ENCODE data around the gene SERPINA1.
"Not testable (repeated sequence)": the region's sequence is repeated elsewhere in the genome, so short reads cannot be mapped to it uniquely, and the experiment has no call there.

SERPINA1 gene

DNA sequence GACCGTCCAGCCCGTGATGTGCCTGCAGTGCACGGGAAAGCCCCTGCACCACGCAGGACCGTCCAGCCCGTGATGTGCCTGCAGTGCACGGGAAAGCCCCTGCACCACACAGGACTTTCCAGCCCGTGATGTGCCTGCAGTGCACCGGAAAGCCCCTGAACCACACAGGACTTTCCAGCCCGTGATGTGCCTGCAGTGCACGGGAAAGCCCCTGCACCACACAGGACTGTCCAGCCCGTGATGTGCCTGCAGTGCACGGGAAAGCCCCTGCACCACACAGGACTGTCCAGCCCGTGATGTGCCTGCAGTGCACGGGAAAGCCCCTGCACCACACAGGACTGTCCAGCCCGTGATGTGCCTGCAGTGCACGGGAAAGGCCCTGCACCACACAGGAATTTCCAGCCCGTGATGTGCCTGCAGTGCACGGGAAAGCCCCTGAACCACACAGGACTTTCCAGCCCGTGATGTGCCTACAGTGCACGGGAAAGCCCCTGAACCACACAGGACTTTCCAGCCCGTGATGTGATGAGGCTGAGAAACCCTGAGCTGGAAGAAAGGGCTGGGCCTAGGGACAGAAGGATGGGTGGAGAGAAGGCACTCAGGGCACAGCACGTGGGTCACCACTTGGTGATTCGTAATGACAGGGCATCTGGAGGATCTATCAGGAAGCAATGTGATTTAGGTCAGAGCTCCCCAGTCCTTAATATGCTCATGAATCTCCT lies 42.2 kb downstream of the SERPINA1 start:
- DNase-seq (ENCODE audit: low read depth, low spot score): not testable (repeated sequence)

DNA sequence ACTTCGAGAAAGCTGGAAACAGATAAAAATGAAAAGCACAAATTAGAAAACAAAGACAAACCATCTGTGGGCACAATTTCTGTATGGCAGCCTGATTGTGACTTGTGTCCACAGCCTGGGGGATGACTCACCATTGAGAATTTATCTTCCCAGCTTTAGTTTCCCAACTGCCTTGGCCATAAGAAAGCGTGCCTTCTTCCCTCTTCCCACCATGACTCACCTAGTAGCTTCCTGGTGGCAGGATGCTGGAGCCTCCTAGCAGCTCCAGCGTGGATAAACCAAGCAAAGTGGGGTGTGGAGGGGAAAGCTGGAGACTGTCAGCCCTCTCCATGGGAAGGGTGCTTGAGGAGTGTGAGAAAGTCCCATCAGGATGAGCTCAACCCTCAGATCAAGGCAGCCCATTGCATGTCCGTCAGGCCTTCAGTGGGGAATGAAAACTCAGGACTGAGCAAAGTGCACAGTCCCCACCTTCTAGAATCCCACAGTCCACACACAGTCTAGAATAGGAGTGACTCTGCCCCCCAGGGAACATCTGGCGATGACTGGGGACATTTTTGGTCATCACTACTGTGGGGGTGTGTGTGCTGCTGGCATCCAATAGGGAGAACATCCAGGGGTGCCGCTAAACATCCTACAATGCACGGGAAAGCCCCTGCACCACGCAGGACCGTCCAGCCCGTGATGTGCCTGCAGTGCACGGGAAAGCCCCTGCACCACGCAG lies 42.9 kb downstream of the SERPINA1 start:
- no peak for DNase-seq (ENCODE audit: low read depth, low spot score)

DNA sequence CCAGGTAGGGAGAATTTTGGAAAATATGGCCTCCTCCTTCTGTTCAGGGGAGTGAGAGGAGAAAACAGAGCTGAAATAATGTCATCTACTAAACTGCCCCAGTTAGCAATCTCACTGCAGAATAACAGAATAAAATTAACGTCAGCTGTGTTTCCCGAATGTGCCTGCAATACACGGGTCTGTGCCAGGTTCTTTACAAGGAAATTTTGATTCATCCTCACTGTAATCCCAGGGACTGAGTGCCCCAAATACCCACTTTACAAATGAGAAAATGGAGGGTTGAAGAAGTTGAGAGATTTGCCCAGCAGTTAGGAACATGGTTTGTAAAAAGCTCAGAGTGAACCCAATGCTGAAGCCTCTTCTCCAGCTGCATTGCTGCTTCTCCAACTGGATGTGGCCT lies 44.0 kb downstream of the SERPINA1 start:
- no peak for DNase-seq (ENCODE audit: low read depth, low spot score)

DNA sequence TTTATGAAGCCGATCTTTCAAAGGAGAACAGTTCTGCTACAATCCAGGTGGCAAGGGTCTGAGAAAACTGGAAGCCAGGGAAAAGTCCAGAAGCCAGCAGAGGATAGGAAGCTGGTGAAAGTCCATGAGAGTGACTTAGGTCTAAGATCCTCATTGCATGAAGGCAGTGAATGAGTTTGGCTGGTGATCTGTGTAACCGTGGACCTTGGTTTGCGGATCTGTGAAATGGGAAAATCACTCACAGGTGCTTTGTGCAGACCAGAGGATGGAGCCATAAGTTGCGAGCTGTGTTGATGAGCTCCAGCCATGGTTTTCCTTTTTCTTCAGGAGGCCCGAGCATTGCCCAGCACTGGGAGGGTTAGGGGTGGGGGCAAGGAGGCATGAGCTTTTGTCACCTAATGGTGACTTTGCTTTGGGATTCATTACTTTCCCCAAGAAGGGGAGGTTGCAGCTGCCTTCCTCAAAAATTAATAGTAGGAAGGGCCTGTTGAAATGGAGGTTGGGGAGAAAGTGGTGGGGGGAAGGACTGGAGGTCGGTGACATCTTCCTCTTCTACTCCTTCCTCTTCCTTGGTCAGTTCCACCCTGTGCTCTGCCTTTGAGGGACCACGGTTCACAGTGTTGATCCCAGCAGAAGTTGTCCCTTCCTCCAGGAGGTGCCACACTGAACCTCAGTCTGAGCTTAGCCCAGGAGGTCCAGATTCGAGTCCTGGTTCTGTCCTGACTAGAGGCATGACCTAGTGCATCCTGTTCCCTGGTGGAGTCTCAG lies 45.0 kb downstream of the SERPINA1 start:
- DNase-seq (ENCODE audit: low read depth, low spot score): no peak

DNA sequence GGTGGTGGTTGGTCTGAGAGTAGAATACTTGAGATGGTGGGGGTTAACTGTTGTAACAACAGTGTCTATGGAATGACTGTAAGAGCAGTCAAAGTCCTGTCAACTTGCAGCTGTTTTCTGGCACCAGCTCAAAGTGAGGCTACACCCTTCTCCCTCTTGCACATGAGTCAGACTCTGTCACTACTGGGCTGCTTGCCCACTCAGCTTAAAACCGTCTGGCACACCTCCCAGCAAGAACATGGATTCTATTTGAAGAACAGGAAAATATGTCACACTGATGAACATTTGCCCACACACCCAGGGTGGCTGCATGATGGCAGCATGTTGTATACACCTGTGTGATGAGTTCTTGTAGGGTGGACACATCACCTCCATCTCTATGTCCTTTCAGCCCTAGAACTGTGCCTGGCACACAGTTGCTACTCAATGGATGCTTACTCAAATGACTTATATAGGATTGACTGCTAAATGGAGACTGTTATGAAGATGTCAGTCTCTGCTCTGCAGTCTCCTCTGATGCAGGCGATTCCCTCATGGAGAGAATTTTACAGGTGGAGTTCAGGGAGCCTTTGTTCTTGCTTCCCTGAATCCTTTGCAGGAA lies 46.0 kb downstream of the SERPINA1 start:
- DNase-seq (ENCODE audit: low read depth, low spot score): no peak

DNA sequence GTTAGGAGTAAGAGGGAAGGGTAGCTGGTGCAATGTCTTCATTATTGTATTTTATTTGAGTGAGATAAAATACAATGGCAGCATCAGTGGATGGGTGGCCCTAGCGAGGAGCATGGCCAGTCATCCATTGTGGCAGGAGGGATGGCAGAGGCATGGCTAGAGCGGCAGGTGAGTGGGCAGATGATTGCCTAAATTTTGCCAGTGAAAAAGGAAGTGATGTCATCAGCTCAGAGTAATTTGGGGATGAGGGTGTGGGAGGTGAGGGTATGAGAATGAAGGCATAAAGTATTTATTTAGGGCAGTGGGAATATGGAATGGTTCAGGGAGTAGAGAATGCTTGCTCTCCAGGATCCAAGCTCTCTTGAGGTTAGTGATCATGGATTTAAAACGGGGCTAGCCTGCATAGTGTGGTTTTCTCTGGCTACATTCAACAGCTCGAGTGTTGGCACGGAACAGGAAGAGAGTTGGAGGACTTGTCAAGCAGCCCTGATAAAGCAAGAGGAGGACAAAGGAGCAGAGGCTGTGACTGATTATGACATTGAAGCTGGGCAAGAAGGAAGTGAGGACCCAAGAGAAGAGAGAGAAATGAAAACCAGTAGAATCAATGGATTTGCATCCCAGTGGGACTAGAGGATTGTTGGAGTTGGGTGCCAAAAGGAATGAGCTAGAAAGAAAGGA lies 46.6 kb downstream of the SERPINA1 start:
- DNase-seq (ENCODE audit: low read depth, low spot score): no peak

DNA sequence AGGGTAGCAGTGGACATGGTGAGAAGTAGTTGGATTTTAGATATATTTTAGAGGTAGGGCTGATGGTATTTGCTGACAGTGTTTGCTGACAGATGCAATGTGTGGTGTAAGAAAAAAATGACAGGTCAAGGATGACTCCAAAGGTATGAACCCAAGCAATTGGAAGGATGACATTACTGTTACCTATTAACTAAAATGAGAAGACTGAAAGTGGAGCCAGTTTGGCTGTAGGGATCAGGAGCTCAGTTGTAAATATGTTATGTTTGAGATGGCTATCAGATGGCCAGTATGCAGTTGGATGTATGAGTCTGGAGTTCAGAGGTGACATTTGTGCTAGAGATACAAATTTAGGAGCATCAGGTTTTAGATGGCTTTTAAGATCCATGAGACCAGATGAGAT lies 47.9 kb downstream of the SERPINA1 start:
- no peak for DNase-seq (ENCODE audit: low read depth, low spot score)

DNA sequence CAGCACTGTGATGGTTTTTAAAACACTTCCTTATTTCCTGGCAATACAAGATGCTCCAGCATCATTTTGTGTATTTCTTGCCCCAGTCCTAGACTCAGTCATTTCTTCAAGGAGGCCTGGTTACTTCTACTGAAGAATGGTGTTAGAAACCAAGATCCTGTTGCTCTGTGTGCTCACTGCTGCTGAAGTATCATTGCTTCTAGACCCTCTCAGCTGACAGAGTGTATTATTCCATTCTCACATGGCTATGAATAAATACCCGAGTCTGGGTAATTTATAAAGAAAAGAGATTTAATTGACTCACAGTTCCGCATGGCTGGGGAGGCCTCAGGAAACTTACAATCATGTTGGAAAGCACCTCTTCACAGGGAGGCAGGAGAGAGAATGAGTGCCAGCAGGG lies 50.4 kb downstream of the SERPINA1 start:
- no peak for DNase-seq (ENCODE audit: low read depth, low spot score)

DNA sequence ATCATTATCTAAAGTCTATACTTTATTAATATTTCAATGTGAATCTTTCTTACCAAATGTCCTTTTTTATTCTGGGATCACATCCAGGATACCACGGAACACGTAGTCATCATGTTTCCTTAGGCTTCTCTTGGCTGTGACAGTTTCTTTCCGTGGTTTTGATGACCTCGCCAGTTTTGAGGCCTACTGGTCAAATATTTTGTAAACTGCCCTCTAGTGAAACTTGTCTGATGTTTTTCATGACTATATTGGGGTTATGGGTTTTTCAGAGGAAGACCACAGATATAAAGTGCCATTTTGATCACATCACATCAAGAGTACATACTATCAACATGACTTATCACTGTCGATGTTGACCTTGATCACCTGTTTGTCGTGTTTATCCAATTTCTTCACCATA lies 51.1 kb downstream of the SERPINA1 start:
- DNase-seq (ENCODE audit: low read depth, low spot score): no peak

DNA sequence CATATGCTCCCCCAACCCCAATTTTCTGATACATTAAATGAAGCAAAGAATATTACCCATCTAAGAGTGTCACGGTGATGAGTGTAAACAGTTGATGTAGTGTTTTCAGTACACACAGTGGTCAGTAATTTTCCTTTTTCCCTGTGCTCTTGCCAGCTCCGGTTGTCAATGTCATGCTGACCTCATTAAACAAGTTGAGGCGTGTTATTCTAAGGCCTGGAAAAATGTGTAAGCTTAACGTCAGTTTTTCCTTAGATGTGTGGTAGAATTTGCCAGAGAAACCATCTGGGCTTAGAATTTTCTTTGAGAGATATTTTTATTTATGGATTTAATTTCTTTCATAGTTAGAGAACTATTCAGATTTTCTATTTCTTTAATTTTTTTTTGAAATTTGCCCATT lies 53.5 kb downstream of the SERPINA1 start:
- DNase-seq (ENCODE audit: low read depth, low spot score): no peak

DNA sequence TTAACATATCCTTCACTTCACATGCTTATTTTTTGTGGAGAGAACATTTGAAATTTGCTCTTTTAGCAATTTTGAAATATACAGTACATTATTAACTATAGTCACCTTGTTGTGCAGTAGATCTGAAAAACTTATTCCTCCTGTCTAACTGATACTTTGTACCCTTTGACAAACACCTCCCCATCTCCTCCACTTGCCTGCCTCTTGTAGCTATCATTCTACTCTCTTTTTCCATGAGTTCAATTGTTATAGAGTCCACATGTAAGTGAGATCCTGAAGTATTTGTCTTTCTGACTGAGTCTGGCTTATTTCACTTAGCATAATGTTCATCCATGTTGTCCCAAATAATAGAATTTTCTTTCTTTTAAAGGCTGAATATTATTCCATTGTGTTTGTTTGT lies 55.8 kb downstream of the SERPINA1 start:
- DNase-seq (ENCODE audit: low read depth, low spot score): no peak

DNA sequence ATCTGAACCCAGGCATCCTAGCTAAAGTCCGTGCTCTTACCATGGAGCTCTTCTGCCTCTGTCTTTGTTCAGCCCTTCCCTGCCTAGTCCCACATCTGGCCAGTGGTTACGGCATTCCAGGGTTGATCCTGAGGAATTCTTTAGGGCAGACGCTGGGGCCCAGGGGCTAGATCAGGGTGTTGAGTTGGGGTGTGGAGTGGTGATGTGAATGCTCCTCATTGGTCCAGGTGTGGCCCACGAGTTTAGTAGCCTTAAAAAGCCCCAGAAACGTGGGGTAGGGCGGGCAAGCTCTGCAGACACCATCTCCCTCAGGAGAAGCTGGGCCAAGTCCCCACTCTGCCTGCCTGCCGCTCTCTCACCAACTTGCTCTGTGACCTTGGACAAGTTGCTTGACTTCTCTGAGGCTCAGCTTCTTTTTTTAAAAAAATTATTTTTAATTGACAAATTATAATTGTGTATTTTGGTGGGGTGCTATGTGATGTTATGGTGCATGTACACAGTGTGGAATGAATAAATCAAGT lies 56.3 kb downstream of the SERPINA1 start:
- DNase-seq (ENCODE audit: low read depth, low spot score): no peak

DNA sequence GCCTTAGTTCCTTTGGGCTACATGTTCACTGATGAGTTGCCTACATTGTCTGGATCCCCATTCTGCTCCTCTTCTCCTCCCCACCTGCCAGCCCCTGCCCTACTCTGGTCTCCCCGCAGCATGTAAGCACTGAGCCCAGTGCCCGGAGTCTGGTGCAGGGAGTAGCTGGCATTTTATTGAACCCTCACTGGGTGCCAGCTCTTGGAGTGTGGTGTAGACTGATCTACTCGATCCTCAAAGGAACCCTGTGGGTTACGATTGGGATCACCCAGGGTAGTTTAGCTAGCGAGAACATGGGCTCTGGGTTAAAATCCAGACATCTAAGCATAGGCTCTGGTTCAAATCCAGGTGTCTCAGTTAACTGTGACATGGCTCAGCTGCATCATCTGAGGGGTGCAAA lies 56.9 kb downstream of the SERPINA1 start:
- no peak for DNase-seq (ENCODE audit: low read depth, low spot score)

DNA sequence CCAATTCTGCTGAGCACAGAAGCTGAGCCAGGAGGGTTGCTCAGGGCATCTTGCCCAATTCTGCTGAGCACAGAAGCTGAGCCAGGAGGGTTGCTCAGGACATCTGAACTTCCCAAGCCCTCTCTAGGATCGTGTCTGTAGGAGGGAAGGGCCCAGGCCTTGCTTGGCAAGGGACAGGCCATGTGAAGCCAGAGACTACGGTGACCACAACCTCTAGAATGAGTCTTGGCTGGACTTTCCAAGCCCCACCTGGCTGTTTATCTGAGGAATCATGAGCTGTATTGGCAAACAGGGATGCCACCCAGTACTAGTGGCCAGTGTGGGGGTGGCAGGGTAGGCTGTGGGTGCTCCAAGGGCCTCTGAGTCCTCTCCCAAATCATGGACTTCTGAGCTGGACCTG lies 57.5 kb downstream of the SERPINA1 start:
- no peak for DNase-seq (ENCODE audit: low read depth, low spot score)

DNA sequence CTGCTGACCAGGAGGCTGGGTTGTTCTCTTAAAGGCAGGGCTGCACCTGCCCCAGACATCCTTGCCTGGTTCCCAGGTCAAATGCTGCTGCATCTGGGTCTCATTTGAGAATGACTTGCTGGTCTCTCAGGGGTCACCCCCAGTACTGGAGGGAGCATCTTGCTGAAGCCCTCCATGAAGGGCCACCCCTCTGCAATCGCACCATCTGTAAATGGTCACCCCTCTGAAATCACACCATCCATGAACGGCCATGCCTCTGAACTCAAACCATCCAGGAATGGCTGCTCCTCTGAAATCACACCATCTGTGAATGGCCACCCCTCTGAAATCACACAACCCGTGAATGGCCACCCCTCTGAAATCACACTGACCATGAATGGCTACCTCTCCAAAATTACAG lies 58.0 kb downstream of the SERPINA1 start:
- no peak for DNase-seq (ENCODE audit: low read depth, low spot score)

DNA sequence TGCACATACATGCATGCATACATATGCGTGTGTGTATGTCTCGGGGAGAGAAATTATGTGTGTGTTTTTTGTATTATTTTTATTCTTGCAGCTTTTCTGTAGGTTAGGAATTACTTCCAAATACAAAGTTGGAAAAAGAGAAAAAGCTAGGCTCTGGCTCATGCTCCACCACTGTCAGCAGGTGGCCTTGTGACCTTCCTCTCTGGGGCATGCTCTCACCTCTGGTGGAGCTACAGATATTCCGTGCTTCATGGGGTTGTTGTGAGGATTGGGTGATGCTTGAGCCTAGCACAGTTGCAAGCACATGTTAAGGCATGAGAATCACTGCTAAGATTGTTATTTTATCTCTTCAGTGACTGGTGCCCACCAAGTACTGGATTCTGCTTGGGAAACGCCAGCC lies 58.5 kb downstream of the SERPINA1 start:
- DNase-seq (ENCODE audit: low read depth, low spot score): no peak

DNA sequence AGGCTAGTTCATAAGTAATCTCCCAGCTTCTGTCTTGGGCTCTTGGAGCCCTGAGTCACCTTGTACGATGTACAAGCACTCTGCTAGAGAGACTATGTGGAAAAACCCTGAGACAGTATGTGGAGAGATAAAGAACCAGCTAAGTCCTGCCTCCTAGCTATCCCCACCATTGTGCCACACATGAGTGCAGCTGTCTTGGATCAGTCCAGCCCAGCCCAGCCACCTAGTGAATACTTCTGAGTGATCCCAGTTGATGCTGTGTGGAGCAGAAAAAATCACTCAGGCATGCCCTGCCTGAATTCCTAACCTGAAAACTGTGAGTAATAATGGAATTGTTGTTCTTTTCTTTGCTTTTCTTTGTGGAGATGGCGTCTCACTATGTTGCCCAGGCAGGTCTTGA lies 60.2 kb downstream of the SERPINA1 start:
- no peak for DNase-seq (ENCODE audit: low read depth, low spot score)
